PC-9 (cell line): ENCODE data around the gene MAP9. TPM values are rescaled to one million over a fixed set of nuclear protein-coding genes. Genes with fewer than 3 reads are reported as not detected.

Source experiments
- BruUV-seq: library from RNA; stranded (reverse); fragments of 400-500 nt; replicated peaks from 2 replicates; lab custom pipeline; 2021; lab: Mats Ljungman, UMichigan
- CTCF ChIA-PET: fragments of 300-600 bp; sonication (Branson Sonifier 250); formaldehyde crosslinking; loops from one replicate; lab custom pipeline; 2022; ENCODE audit warnings: antibody characterized with exemption; lab: Charles Lee
- POLR2A ChIA-PET: fragments of 300-600 bp; sonication (Branson Sonifier 250); formaldehyde crosslinking; loops from one replicate; lab custom pipeline; 2022; ENCODE audit warnings: antibody characterized with exemption; ENCODE audit not compliant: unreplicated experiment; lab: Charles Lee
- DNase-seq, 2 experiments: peaks; one replicate each; pipeline versions ENCODE4 v3.0.0 to v3.0.0-alpha.2; 2015 to 2022; ENCODE audit warnings: mixed read lengths in 1 of 2
- H2AFZ ChIP-seq: fragments of 200-600 bp; sonication (generic); 2 replicates; pipeline ENCODE4 v1.8.1; 2017; ENCODE audit warnings: antibody characterized with exemption
- H3F3A ChIP-seq: fragments of 200-600 bp; sonication (generic); 2 replicates; pipeline ENCODE4 v1.8.1; 2017; ENCODE audit warnings: antibody characterized with exemption, mild to moderate bottlenecking, low read depth; ENCODE audit not compliant: insufficient read depth
- H3K27ac ChIP-seq: fragments of 200-600 bp; sonication (generic); 2 replicates; pipeline ENCODE4 v1.6.1; 2016; ENCODE audit warnings: mixed run types
- H3K27me3 ChIP-seq: fragments of 200-600 bp; sonication (generic); 2 replicates; pipeline ENCODE4 v1.6.1; 2016; ENCODE audit warnings: low read depth, mixed run types; ENCODE audit not compliant: insufficient read depth
- H3K36me3 ChIP-seq: fragments of 200-600 bp; sonication (generic); 2 replicates; pipeline ENCODE4 v1.6.1; 2016; ENCODE audit warnings: low read depth, mixed run types
- H3K4me1 ChIP-seq: fragments of 200-600 bp; sonication (generic); replicated peaks from 2 replicates; pipeline ENCODE4 v1.6.1; 2016; ENCODE audit warnings: mixed run types; ENCODE audit not compliant: insufficient read depth
- H3K4me2 ChIP-seq: fragments of 200-600 bp; sonication (generic); 2 replicates; pipeline ENCODE4 v1.6.1; 2017; ENCODE audit warnings: mixed run types
- H3K4me3 ChIP-seq: fragments of 200-600 bp; sonication (generic); 2 replicates; pipeline ENCODE4 v1.6.1; 2016; ENCODE audit warnings: mixed run types
- H3K79me2 ChIP-seq: fragments of 200-600 bp; sonication (generic); 2 replicates; pipeline ENCODE4 v1.6.1; 2017; ENCODE audit warnings: low read depth, mixed run types
- H3K9me2 ChIP-seq: fragments of 200-600 bp; sonication (generic); 2 replicates; pipeline ENCODE4 v1.8.1; 2017; ENCODE audit warnings: mild to moderate bottlenecking; ENCODE audit not compliant: insufficient read depth
- H3K9me3 ChIP-seq: fragments of 200-600 bp; sonication (generic); 2 replicates; pipeline ENCODE4 v1.8.1; 2016; ENCODE audit warnings: low read depth; ENCODE audit not compliant: insufficient read depth
- H4K20me1 ChIP-seq: fragments of 200-600 bp; sonication (generic); 2 replicates; pipeline ENCODE4 v1.8.1; 2017; ENCODE audit not compliant: insufficient read depth
- CTCF ChIP-seq: fragments of 200-600 bp; sonication (generic); conservative IDR thresholded peaks from 2 replicates; pipeline ENCODE4 v1.6.1; 2017; ENCODE audit warnings: mixed run types, antibody characterized with exemption, mild to moderate bottlenecking, moderate library complexity
- EZH2 ChIP-seq: fragments of 200-600 bp; sonication (generic); IDR thresholded peaks from 2 replicates; pipeline ENCODE4 v1.8.0; 2017; ENCODE audit warnings: antibody characterized with exemption, low read depth
- intact Hi-C: fragments of 100-400 bp; cut with micrococcal nuclease; formaldehyde crosslinking; loops from one replicate; pipeline ENCODE4 v1.10.0; 2022; ENCODE audit not compliant: unreplicated experiment
- total RNA-seq: library from RNA; stranded (reverse); gene quantifications from 2 replicates; pipeline ENCODE4 v1.2.3, GENCODE V29; 2021

MAP9 gene
- total RNA-seq, 1 experiment from 2014 or later = 11.0 TPM

DNA sequence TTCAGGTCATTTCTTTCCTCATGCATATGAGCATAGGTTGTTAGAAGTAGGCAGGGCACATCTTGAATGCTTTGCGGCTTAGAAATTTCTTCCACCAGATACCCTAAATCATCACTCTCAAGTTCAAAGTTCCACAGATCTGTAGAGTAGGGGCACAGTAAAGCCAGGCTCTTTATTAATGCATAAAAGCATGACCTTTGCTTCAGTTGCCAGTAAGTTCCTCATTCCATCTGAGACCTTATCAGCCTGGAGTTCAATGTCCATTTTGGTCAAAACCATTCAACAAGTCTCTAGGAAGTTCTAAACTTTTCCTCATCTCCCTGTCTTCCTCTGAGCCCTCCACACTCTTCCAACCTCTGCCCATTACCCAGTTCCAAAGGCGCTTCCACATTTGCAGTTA, 77.7 kb downstream of the MAP9 start:
- Histone ChIP-seq H3K9me2 (no peaks in the 10 kb centered on the region), H3K4me2 (no peak overlapping the region), H3K79me2 (no peaks in the 10 kb centered on the region), H4K20me1 (no peaks in the 10 kb centered on the region), H3F3A (no peaks in the 10 kb centered on the region), H3K27ac (no peak overlapping the region), H3K36me3 (no peaks in the 10 kb centered on the region), H3K4me1 (no peaks in the 10 kb centered on the region), H3K4me3 (no peak overlapping the region), H2AFZ (no peak overlapping the region), H3K9me3 (no peaks in the 10 kb centered on the region), H3K27me3 (no peaks in the 10 kb centered on the region)
- no TSS peak for BruUV-seq
- no peak for DNase-seq
- intact Hi-C loops = no loop called here
- TF ChIP-seq CTCF (no peak), EZH2 (no peak)
- POLR2A ChIA-PET = no interaction called here
- CTCF ChIA-PET = no interaction called here

Other genes with a start within 250 kb of the MAP9 start
- gene NPY2R, start 168.3 kb downstream of the MAP9 start, total RNA-seq = not detected in 2 replicates